Mucosa of gallbladder (tissue), 1 donor: ENCODE results near the gene ARIH1. TPM values are rescaled to one million over a fixed set of nuclear protein-coding genes. Genes with fewer than 3 reads are reported as not detected.

ENCODE experiments used
- DNase-seq: peaks from one replicate; pipeline ENCODE4 v3.0.0-alpha.2; 2020; ENCODE audit warnings: low spot score
- total RNA-seq: library from RNA; stranded (reverse); gene quantifications from one replicate; pipeline ENCODE4 v1.2.1, GENCODE V29; 2021
- donor health status: DM: no; HTN: no; CAD: no.

The ARIH1 gene
- total RNA-seq, 1 donor from 2014 or later: 157 TPM

- DNase-seq: no peak
Measured at GRCh38 chr15:72486144-72486543, 12.0 kb downstream of the ARIH1 start.

DNA sequence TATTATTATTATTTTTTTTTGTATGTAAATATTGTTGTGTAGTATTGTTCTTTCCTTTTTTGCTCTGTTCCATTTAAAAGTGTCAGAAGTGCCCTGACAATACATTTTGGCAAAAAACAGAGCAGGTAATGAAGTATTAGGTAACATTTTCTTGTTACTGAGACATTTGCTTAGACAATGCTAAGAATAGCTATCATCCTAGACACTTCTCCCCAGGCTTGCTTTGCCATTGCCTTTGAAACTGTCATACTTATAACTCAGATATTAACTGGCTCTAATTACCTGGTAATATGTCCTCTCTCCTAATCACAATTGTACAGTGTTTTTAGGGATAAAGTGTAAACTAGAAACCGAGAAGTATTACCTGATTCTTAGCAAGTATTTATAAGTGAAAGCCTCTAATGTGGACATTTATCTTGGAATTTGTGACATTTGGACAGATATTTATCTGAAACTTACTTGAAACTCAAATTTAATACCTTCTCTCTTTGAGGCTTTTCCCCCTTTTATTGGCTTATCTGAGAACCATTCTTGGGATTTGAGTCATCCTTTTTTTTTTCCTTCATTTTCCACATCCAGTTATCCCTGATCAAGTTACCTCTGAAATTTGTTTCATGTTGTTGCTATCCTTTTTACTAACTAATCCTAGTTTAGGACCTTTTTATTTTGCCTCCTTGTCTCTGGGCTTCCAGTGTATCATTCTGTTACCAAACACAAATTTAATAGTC lies 13.1 kb downstream of the ARIH1 start:
- DNase-seq: no peak

DNA sequence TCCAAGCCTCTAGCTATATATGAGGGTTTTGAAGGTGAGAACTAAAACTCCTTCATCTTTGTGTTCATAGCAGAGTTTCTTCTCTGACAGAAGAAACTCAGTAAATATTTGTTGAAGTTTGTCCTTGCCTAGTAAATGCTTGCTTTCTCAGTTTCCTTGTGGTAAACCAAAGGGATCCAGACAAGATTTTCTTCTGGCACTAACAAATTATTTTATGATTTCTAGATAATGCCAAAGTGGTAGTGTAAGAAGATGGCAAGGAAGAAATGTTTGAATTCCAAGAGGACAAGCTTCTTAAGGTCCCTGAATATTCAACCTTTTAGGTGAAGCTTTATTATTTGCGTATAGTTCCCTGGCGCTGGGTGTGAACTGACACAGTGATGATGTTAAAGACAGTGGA lies 14.4 kb downstream of the ARIH1 start:
- no peak for DNase-seq

DNA sequence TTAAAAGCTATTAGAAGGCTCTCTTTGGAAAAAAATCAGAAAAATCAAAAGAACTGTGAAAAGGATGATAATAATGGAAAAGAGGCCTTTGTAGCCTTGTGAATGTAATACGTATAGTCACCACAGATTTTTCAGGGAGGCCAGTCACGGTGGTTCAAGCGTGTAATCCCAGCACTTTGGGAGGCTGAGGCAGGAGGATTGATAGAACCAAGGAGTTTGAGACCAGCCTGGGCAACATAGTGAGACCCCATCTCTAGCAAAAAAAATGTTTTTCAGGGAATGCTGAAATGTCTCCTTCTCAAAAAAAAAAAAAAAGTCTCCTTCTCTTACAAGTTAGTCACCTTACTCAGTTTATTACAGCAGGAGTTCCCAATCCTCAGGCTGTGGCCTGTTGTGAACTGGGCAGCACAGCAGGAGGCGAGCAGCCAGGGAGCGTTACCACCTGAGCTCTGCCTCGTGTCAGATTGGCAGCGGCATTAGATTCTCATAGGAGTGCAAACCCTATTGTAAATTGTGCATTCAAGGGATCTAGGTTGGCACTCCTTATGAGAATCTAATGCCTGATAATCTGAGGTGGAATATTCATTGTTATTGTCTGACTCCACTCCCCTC lies 15.9 kb downstream of the ARIH1 start:
- no peak for DNase-seq

DNA sequence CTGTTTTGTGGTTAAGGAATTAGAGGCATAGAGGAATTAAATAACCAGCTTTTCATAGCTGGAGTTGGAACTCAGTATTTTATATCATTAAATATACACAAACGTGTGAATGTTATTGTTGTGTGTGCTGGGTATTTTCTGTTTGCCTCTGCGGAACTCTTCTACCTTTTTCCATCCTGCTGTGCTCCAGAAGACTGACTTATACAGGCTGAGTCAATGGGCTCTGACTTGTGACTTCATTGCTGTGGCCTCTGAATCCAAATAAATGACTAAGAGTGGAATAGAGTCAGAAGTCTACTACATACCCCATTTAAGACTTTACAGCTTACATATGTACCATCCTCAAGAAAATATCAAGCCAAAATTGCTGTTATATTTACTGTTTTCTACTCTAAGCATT lies 17.6 kb downstream of the ARIH1 start:
- DNase-seq: no peak

- no peak for DNase-seq
Measured at GRCh38 chr15:72492733-72493132, 18.6 kb downstream of the ARIH1 start.

DNA sequence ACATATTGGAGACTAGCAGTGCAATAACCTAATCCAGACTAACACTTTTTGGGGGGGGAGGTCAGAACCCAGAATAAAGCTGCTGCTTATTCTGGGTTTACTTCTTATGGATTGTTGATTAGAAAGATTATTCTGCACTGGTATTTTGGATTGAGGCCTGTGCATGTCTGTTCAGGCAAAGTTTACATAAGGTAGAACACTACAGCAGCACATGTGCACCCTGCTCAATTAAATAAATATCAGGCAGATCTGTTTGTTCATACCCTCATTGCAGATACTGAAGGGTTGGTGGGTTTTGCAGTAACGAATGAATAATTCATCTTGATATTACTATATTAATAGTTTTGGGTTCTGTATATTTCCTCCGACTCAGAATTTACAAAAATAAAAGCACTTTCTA lies 19.1 kb downstream of the ARIH1 start:
- no peak for DNase-seq

DNA sequence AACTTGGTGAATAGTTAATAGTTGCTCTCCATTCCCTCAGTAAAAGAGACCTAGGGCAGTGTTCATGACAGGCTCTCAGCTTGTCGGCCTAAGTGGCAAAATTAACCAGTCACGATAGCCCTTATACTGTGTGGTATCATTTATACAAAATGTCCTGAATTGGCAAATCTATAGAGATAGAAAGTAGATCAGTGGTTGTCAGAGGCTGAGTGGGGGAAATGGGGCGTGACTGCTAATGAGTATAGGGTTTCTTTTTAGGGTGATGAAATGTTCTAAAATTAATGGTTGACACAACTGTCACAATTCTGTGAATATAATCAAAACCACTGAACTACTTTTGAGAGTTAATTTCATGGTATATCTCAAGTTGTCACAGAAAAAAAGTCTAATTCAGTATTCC lies 20.9 kb downstream of the ARIH1 start:
- no peak for DNase-seq

DNA sequence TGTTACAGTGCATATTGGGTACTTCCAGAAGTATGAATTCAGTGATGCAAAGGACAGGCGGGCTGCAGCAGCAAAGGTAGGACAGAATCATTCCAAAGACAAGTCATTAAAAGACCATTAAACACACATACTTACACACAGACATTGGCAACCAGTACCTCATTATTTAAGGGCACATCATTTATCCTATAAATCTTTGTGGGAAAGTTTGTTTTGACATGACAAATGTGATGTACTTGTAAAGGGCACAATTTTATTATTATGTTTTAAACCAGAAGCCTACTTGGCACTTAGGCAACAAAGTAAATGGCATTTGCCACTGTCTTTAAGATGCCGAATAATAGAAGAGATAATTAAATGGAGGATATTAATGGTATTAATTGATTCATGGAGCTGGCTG lies 22.7 kb downstream of the ARIH1 start:
- no peak for DNase-seq

- DNase-seq: no peak
Measured at GRCh38 chr15:72497402-72497801, 23.3 kb downstream of the ARIH1 start.

DNA sequence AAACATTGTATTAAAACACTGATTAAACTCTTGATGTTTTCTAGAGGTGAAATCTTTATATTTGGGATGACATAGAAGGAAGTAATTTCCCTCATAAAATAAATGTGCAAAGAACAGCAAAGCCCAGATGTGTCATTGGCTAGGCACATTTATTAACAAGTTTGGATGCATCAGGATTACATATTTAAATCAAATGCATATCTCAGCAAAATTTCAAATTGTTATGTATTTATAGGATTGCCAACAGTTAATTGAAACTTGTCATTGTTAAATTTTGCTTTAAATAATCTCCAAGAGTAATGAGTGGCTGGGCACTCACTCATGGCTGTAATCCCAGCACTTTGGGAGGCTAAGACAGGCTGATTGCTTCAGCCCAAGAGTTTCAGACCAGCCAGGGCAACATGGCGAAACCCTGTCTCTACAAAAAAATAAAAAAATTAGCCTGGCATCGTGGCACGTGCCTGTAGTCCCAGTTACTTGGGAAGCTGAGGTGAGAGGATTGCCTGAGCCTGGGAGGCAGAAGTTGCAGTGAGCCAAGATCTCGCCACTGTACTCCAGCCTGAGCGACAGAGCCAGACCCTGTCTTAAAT lies 28.2 kb downstream of the ARIH1 start:
- DNase-seq: no peak

GRCh38 chr15:72503147-72503546 lies 29.0 kb downstream of the ARIH1 start:
- DNase-seq: no peak

DNA sequence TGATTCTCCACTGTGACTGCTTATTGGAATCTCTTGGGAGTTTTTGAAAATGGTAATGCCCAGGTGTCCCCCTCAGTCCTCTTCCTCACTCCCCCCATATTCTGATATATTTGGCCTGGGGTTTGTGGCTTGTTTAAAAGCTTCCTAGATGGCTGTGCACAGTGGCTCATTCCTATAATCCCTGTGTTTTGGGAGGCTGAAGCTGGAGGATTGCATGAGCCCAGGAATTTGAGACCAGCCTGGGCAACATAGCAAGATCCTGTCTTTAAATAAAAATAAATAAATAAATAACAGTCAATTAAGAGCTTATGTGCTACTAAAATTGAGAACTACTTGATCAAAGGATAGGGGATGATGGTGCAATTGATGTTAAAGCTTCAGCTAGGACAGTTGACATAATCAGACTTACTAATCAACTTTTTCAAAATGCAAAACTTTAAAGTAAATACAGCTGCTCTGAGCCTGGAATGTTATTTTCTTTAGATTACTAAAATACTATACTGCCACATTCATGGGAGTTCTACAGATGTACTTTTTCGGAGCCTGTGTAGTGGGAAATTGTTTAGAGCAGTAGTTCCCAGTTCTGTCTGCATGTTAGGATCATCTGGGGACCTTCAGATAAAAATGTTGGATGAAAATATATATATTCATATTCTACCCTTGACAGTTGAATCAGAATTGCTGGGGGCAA lies 33.4 kb downstream of the ARIH1 start:
- DNase-seq: no peak

DNA sequence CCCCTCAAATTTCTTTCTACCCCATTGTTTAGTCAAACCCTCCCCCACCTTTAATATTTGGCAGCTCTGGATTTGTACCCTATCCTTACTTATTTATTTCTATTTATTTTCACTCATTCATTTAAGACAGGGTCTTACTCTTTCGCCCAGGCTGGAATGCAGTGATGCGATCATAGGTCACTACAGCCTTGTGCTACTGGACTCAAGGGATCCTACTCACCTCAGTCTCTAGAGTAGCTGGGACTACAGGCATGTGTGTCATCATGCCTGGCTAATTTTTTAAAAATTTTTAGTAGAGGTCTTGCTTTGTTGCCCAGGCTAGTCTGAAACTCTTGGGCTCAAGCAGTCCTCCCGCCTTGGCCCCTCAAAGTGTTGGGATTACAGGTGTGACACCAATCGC lies 35.4 kb downstream of the ARIH1 start:
- DNase-seq: no peak

DNA sequence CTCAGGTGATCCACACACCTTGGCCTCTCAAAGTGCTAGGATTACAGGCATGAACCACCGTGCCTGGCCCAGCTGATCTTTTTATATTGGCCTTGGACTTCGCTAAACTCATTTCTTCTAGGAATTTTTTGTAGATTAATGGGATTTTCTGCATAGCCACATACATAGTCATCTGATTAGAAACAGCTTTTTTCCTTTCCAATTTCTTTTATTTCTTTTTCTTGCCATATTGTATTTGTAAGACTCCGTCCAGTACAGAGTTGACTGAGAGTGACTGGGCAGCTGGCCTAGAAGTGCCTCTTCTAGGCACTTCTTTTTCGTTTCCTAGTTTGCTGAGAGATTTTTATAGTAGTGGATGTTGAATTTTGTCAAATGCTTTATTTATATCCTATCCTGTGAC lies 37.4 kb downstream of the ARIH1 start:
- DNase-seq: no peak

- no peak for DNase-seq
Measured at GRCh38 chr15:72515591-72516389, 41.7 kb downstream of the ARIH1 start.

- DNase-seq: no peak
Measured at GRCh38 chr15:72516777-72517176, 42.6 kb downstream of the ARIH1 start.

- DNase-seq: no peak
Measured at GRCh38 chr15:72521682-72522081, 47.6 kb downstream of the ARIH1 start.

GRCh38 chr15:72532991-72533601 lies 59.0 kb downstream of the ARIH1 start:
- no peak for DNase-seq

- no peak for DNase-seq
Measured at GRCh38 chr15:72534523-72534922, 60.4 kb downstream of the ARIH1 start.

GRCh38 chr15:72535911-72536310 lies 61.8 kb downstream of the ARIH1 start:
- DNase-seq: no peak

DNA sequence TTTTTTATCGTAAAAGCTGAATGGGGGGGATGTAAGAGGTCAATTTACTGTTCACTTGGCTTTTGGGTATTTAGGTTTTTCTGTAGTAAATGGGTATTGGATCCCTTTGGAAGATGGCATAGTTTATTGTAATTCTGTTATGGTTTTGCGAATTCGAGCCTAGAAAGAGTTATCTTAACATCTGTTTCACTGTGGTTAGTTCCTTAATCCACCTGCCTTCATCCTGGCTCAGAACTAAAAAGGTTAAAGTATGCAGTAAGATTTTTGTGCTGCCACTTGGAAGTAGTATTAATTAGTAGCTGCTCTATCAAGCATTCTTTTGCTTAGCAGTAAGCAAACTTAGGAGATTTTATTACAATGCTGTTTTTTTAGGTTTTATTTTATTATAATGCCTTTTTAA lies 62.4 kb downstream of the ARIH1 start:
- DNase-seq: no peak
